Esophagus squamous epithelium (tissue), 4 donors: Measurements from ENCODE around the gene SMC6.

Experiments used
- POLR2A ChIP-seq, 4 donors: fragments of 450-650 bp; IDR thresholded peaks; one replicate each; pipeline ENCODE4 v1.6.1; 2017; ENCODE audit warnings: antibody characterized with exemption in 4 of 4, mild to moderate bottlenecking in 4 of 4, moderate library complexity in 3 of 4
- TF ChIP-seq, protein P1 (sequence below), 6 experiments: fragments of 450-650 bp in 4 of 6; fragments of 200-600 bp in 2 of 6; sonication (generic) in 2 of 6; IDR thresholded peaks; one replicate each; pipeline ENCODE4 v1.5.1; 2016 to 2019; ENCODE audit warnings: antibody characterized with exemption in 6 of 6, mild to moderate bottlenecking in 4 of 6, moderate library complexity in 4 of 6

GRCh38 chr2:17682098-17682857, 71.3 kb downstream of the SMC6 start:
- TF ChIP-seq, protein P1, sequence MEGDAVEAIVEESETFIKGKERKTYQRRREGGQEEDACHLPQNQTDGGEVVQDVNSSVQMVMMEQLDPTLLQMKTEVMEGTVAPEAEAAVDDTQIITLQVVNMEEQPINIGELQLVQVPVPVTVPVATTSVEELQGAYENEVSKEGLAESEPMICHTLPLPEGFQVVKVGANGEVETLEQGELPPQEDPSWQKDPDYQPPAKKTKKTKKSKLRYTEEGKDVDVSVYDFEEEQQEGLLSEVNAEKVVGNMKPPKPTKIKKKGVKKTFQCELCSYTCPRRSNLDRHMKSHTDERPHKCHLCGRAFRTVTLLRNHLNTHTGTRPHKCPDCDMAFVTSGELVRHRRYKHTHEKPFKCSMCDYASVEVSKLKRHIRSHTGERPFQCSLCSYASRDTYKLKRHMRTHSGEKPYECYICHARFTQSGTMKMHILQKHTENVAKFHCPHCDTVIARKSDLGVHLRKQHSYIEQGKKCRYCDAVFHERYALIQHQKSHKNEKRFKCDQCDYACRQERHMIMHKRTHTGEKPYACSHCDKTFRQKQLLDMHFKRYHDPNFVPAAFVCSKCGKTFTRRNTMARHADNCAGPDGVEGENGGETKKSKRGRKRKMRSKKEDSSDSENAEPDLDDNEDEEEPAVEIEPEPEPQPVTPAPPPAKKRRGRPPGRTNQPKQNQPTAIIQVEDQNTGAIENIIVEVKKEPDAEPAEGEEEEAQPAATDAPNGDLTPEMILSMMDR (IDR thresholded peaks at IDR 0.05) = no peak
- TF ChIP-seq POLR2A (IDR thresholded peaks at IDR 0.05) = no peak
